ENCODE measurements around the gene LILRA1. TPM values are rescaled to one million over a fixed set of nuclear protein-coding genes. Genes with fewer than 3 reads are reported as not detected.
"Not testable (repeated sequence)": the region's sequence is repeated elsewhere in the genome, so short reads cannot be mapped to it uniquely, and the experiment has no call there.

LILRA1 gene
- total RNA-seq, 1 experiment from 2014 or later, result not detected

GRCh38 chr19:54622431-54622830, 29.0 kb downstream of the LILRA1 start:
- Histone ChIP-seq H3K4me1 (ENCODE audit: control insufficient read depth, insufficient read depth, low read length) (no peaks in the 10 kb centered on the region), H3K36me3 (ENCODE audit: control insufficient read depth, insufficient read depth, low read length) (no peaks in the 10 kb centered on the region), H3K4me3 (ENCODE audit: low read depth in 2 of 2, low read length in 2 of 2) (no peak overlapping the region), H3K27ac (ENCODE audit: low read length) (no peak overlapping the region), H3K27me3 (ENCODE audit: control insufficient read depth, insufficient read depth, low read length) (peaks cover 9% of the 10 kb centered on the region), H3K9me3 (ENCODE audit: control insufficient read depth, insufficient read depth, low read depth, low read length) (no peaks in the 10 kb centered on the region)
- intact Hi-C loops (cut with micrococcal nuclease; ENCODE audit: unreplicated experiment), result no loop called here
- DNase-seq (ENCODE audit: low read depth, low spot score) (no peak), ATAC-seq (no peak)
- BruUV-seq (replicated peaks), result no TSS peak
- in situ Hi-C loops (cut with HindIII; ENCODE audit: low pct_unique_long_range_greater_than_20kb, low sequenced_read_pairs), result no loop called here
- ChIA-PET CTCF (interaction anchor here (0.7 kb wide), 1 partner anchor 304 kb away, joined by 3 read pairs; no protein-coding TSS in a partner anchor), POLR2A (no interaction called here)
- no peak for TF ChIP-seq POLR2AphosphoS5 (IDR thresholded peaks at IDR 0.05; ENCODE audit: low read depth, low read length)
- no peak for TF ChIP-seq TCF7L2 (IDR thresholded peaks at IDR 0.05; ENCODE audit: low read depth, low read length)
- TF ChIP-seq REST (IDR thresholded peaks at IDR 0.05; ENCODE audit: insufficient read depth in 1 of 2, low read depth in 2 of 2, low read length in 1 of 2), result no peak
- TF ChIP-seq CTCF (IDR thresholded peaks at IDR 0.05), result no peak

GRCh38 chr19:54624234-54624633, 30.8 kb downstream of the LILRA1 start:
- H3K27ac ChIP-seq (ENCODE audit: low read length); in situ Hi-C loops (cut with HindIII; ENCODE audit: low pct_unique_long_range_greater_than_20kb, low sequenced_read_pairs); intact Hi-C loops (cut with micrococcal nuclease; ENCODE audit: unreplicated experiment); H3K36me3 ChIP-seq (ENCODE audit: control insufficient read depth, insufficient read depth, low read length); CTCF ChIA-PET; H3K4me3 ChIP-seq (ENCODE audit: low read depth in 2 of 2, low read length in 2 of 2); H3K9me3 ChIP-seq (ENCODE audit: control insufficient read depth, insufficient read depth, low read depth, low read length); DNase-seq (ENCODE audit: low read depth, low spot score); POLR2A ChIA-PET; BruUV-seq (replicated peaks); H3K4me1 ChIP-seq (ENCODE audit: control insufficient read depth, insufficient read depth, low read length): not testable (repeated sequence)
- H3K27me3 ChIP-seq (ENCODE audit: control insufficient read depth, insufficient read depth, low read length), result peaks cover 12% of the 10 kb centered on the region
- peak; percentile 34; the same call in 1 of the 2 replicates for ATAC-seq

- H3K27me3 ChIP-seq (ENCODE audit: control insufficient read depth, insufficient read depth, low read length), result peaks cover 16% of the 10 kb centered on the region
- DNase-seq (ENCODE audit: low read depth, low spot score); POLR2A ChIA-PET; BruUV-seq (replicated peaks); H3K4me1 ChIP-seq (ENCODE audit: control insufficient read depth, insufficient read depth, low read length); intact Hi-C loops (cut with micrococcal nuclease; ENCODE audit: unreplicated experiment); H3K27ac ChIP-seq (ENCODE audit: low read length); H3K36me3 ChIP-seq (ENCODE audit: control insufficient read depth, insufficient read depth, low read length); H3K9me3 ChIP-seq (ENCODE audit: control insufficient read depth, insufficient read depth, low read depth, low read length); in situ Hi-C loops (cut with HindIII; ENCODE audit: low pct_unique_long_range_greater_than_20kb, low sequenced_read_pairs); H3K4me3 ChIP-seq (ENCODE audit: low read depth in 2 of 2, low read length in 2 of 2); CTCF ChIA-PET: not testable (repeated sequence)
- ATAC-seq, result 0 out of 2 replicates have a peak, but pooled peaks have one; percentile 51
These were observed 31.7 kb downstream of the LILRA1 start for GRCh38 chr19:54624934-54625730.
